ENCODE measurements around the gene CDH13.

The CDH13 gene

GRCh38 chr16:83669456-83669855 is 1042.7 kb downstream of the CDH13 start:
- TF ChIP-seq CTCF (IDR thresholded peaks at IDR 0.05; ENCODE audit: low read depth, low read length) = no peak
- no peaks in the 10 kb centered on the region for H3K27me3 ChIP-seq (ENCODE audit: insufficient read depth, low read depth, severe bottlenecking)

GRCh38 chr16:83674931-83675535 is 1048.3 kb downstream of the CDH13 start:
- H3K27ac ChIP-seq = peak overlapping the region; percentile 69
- DNase-seq = peak; percentile 70
- TF ChIP-seq CTCF (IDR thresholded peaks at IDR 0.05; ENCODE audit: low read depth, low read length) = no peak
- H3K36me3 ChIP-seq = no peaks in the 10 kb centered on the region
- H3K27me3 ChIP-seq (ENCODE audit: insufficient read depth, low read depth, severe bottlenecking) = no peaks in the 10 kb centered on the region
- H3K9me3 ChIP-seq (ENCODE audit: severe bottlenecking) = no peaks in the 10 kb centered on the region
- H3K4me3 ChIP-seq (ENCODE audit: low read depth, low read length) = no peak overlapping the region

More at GRCh38 chr16:83669456-83669855, 1042.7 kb downstream of the CDH13 start:
- Histone ChIP-seq H3K27ac (no peak overlapping the region), H3K36me3 (no peaks in the 10 kb centered on the region), H3K4me3 (ENCODE audit: low read depth, low read length) (no peak overlapping the region), H3K9me3 (ENCODE audit: severe bottlenecking) (no peaks in the 10 kb centered on the region)
- no peak for DNase-seq

- Histone ChIP-seq H3K27me3 (ENCODE audit: insufficient read depth, low read depth, severe bottlenecking) (no peaks in the 10 kb centered on the region), H3K9me3 (ENCODE audit: severe bottlenecking) (no peaks in the 10 kb centered on the region), H3K27ac (peak overlapping the region; percentile 69), H3K36me3 (no peaks in the 10 kb centered on the region), H3K4me3 (ENCODE audit: low read depth, low read length) (no peak overlapping the region)
- TF ChIP-seq CTCF (IDR thresholded peaks at IDR 0.05; ENCODE audit: low read depth, low read length) = no peak
- peak; percentile 19 for DNase-seq
Measured at GRCh38 chr16:83676086-83676485, 1049.3 kb downstream of the CDH13 start.

- TF ChIP-seq CTCF (IDR thresholded peaks at IDR 0.05; ENCODE audit: low read depth, low read length) = no peak
- H3K27me3 ChIP-seq (ENCODE audit: insufficient read depth, low read depth, severe bottlenecking) = no peaks in the 10 kb centered on the region
- H3K9me3 ChIP-seq (ENCODE audit: severe bottlenecking) = no peaks in the 10 kb centered on the region
Measured at GRCh38 chr16:83680980-83681379, 1054.2 kb downstream of the CDH13 start.

GRCh38 chr16:83681381-83681956 is 1054.7 kb downstream of the CDH13 start:
- no peak for TF ChIP-seq CTCF (IDR thresholded peaks at IDR 0.05; ENCODE audit: low read depth, low read length)
- Histone ChIP-seq H3K9me3 (ENCODE audit: severe bottlenecking) (no peaks in the 10 kb centered on the region), H3K36me3 (no peaks in the 10 kb centered on the region), H3K27ac (no peak overlapping the region), H3K27me3 (ENCODE audit: insufficient read depth, low read depth, severe bottlenecking) (no peaks in the 10 kb centered on the region), H3K4me3 (ENCODE audit: low read depth, low read length) (no peak overlapping the region)
- DNase-seq = no peak

More at GRCh38 chr16:83680980-83681379, 1054.2 kb downstream of the CDH13 start:
- Histone ChIP-seq H3K4me3 (ENCODE audit: low read depth, low read length) (no peak overlapping the region), H3K27ac (no peak overlapping the region), H3K36me3 (no peaks in the 10 kb centered on the region)
- DNase-seq = no peak
